Endodermal cell (in vitro differentiated cells): ENCODE results near the gene ZNF335. TPM values are rescaled to one million over a fixed set of nuclear protein-coding genes. Genes with fewer than 3 reads are reported as not detected.
A peak's percentile ranks its signal among the peaks of the same experiment; 100 is the strongest.

Source experiments
- DNase-seq: peaks from one replicate; pipeline ENCODE4 v3.0.0-alpha.2; 2017
- H3K27ac ChIP-seq: 2 replicates; pipeline ENCODE4 v1.5.1; 2013; ENCODE audit warnings: mild to moderate bottlenecking, low read depth, low read length, moderate library complexity
- H3K27me3 ChIP-seq: 2 replicates; pipeline ENCODE4 v1.6.1; 2013; ENCODE audit warnings: mild to moderate bottlenecking, low read length, moderate library complexity; ENCODE audit not compliant: insufficient read depth, control insufficient read depth, poor library complexity, severe bottlenecking
- H3K36me3 ChIP-seq: 2 replicates; pipeline ENCODE4 v1.7.0; 2013; ENCODE audit warnings: mild to moderate bottlenecking, low read length, moderate library complexity; ENCODE audit not compliant: control insufficient read depth, insufficient read depth
- H3K4me1 ChIP-seq: one replicate; pipeline ENCODE4 v1.7.0; 2013; ENCODE audit warnings: low read length; ENCODE audit not compliant: control insufficient read depth, insufficient read depth
- H3K4me3 ChIP-seq: 2 replicates; pipeline ENCODE4 v1.5.1; 2013; ENCODE audit warnings: mild to moderate bottlenecking, low read length, moderate library complexity
- H3K9ac ChIP-seq: 2 replicates; pipeline ENCODE4 v1.6.1; 2013; ENCODE audit warnings: mild to moderate bottlenecking, low read length, moderate library complexity; ENCODE audit not compliant: poor library complexity, severe bottlenecking; ENCODE audit errors: extremely low read depth
- H3K9me3 ChIP-seq: 2 replicates; pipeline ENCODE4 v1.6.1; 2013; ENCODE audit warnings: mild to moderate bottlenecking, low read length, moderate library complexity; ENCODE audit not compliant: control insufficient read depth
- H3K27ac Mint-ChIP-seq: 2 replicates; pipeline ENCODE4 v1.8.0; 2020; ENCODE audit warnings: mixed read lengths
- H3K27me3 Mint-ChIP-seq: 2 replicates; pipeline ENCODE4 v1.8.0; 2021; ENCODE audit warnings: mild to moderate bottlenecking, mixed read lengths; ENCODE audit not compliant: insufficient read depth
- H3K36me3 Mint-ChIP-seq: 2 replicates; pipeline ENCODE4 v1.8.0; 2020; ENCODE audit warnings: low read depth, mixed read lengths
- H3K4me1 Mint-ChIP-seq: 2 replicates; pipeline ENCODE4 v1.8.0; 2020; ENCODE audit warnings: mixed read lengths
- H3K4me3 Mint-ChIP-seq: 2 replicates; pipeline ENCODE4 v1.8.0; 2020; ENCODE audit warnings: mild to moderate bottlenecking, moderate library complexity, mixed read lengths
- H3K9me3 Mint-ChIP-seq: 2 replicates; pipeline ENCODE4 v1.8.0; 2020; ENCODE audit warnings: mild to moderate bottlenecking, mixed read lengths
- WGBS, 2 experiments: methylation state at CpG; one replicate each; pipeline versions ENCODE4 v1.1.5 to v1.1.7; 2013; ENCODE audit warnings: missing lambda C conversion rate in 2 of 2, mixed read lengths in 1 of 2; ENCODE audit not compliant: insufficient coverage in 1 of 2, insufficient read length in 1 of 2; 5-methylcytosine and 5-hydroxymethylcytosine counted together
- total RNA-seq, 2 donors: library from RNA; stranded (reverse); fragmentation: NEBNext Ultra II Directional in 1 of 2; extraction: Animal tissue kit (Norgen Biotek cat#: 25700) in 1 of 2; gene quantifications; 2 replicates in 1 of 2; 3 replicates in 1 of 2; pipeline ENCODE4 v1.2.1, GENCODE V29; 2021
- TF ChIP-seq, protein P1 (sequence below): fragments of 200-600 bp; sonication (generic); conservative IDR thresholded peaks from 2 replicates; pipeline ENCODE4 v1.5.0; 2021; ENCODE audit warnings: antibody characterized with exemption, mild to moderate bottlenecking

ZNF335 gene
- total RNA-seq, 2 donors from 2014 or later = 18.3 to 21.0 TPM

DNA sequence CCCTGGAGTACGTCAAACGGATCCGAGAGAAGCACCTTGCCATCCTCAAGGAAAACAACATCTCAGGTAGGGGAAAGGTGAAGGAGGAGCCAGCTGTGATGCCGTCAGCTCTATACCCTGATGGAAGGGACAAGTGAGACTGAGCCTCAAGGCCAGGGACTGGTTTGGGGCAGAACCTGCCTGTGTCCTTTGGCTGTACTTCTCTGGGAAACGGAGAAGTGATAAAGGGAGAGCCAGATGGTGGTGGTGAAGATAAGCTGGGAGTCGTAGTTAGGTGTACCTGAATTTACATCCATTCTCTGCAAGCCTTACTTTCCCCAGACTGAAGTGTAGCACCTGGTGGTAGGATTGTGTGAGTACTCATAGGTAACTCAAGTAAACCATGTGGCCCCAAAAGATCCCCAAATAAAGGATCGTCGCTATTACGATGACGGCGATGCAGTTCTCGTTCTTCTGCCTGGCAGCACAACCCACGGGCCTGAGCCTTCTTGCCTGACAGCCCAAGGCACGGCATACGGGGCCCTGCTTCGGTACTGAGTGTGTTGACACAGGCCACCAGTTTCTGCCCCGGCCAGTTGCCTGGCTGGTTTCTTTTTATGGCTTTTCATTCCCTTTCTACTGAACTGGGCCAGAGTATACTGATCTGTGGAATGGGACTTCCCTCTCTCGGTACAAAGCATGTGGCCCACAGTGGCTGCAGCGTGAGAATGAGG is 26.9 kb downstream of the ZNF335 start:
- H3K9ac ChIP-seq = no peak overlapping the region

DNA sequence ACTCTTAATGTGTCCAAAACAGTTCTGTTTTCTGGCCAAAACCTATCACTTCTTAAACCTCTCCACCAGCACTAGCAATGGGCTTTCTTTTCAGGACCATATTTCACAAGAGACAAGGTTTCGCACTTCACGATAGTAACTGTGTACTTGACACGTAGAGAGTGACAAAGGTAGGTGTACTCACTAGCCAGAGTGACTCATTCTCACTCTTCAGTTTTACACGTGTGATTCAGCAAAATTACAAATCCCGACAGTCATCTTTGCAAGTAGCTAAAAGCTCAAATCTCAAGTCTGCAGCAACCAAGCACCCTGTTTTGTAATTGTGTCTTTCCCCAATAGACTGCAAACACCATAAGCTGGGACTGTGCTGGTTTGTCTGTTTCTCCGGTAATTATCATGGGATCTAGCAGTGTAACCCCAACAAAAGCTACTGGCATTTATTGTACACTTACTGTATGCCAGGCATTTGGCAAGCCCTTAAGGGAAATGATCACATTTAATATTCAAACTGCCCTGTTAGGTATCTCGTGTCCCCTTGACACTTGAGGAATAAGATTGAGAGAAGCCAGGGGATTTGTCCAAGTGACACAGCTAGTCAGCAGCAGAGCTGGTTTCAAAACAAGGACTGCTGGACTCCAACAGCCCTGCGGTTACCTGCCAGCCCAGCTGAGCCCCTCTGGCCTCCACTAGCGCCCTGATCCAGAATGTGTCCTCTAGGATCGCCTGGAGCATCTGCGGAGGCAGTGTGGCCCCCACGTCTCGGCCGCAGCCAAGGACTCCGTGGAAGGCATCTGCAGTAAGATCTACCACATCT is 27.6 kb downstream of the ZNF335 start:
- Histone ChIP-seq H3K27me3 (no peaks in the 10 kb centered on the region), H3K9ac (no peak overlapping the region), H3K4me3 (no peak overlapping the region), H3K36me3 (peaks cover 62% of the 10 kb centered on the region), H3K9me3 (no peaks in the 10 kb centered on the region), H3K27ac (no peak overlapping the region), H3K4me1 (no peaks in the 10 kb centered on the region)
- Mint-ChIP-seq H3K36me3 (peaks cover 56% of the 10 kb centered on the region), H3K4me3 (no peak overlapping the region), H3K9me3 (no peaks in the 10 kb centered on the region), H3K4me1 (no peaks in the 10 kb centered on the region), H3K27ac (no peak overlapping the region), H3K27me3 (no peaks in the 10 kb centered on the region)
- TF ChIP-seq, protein P1, sequence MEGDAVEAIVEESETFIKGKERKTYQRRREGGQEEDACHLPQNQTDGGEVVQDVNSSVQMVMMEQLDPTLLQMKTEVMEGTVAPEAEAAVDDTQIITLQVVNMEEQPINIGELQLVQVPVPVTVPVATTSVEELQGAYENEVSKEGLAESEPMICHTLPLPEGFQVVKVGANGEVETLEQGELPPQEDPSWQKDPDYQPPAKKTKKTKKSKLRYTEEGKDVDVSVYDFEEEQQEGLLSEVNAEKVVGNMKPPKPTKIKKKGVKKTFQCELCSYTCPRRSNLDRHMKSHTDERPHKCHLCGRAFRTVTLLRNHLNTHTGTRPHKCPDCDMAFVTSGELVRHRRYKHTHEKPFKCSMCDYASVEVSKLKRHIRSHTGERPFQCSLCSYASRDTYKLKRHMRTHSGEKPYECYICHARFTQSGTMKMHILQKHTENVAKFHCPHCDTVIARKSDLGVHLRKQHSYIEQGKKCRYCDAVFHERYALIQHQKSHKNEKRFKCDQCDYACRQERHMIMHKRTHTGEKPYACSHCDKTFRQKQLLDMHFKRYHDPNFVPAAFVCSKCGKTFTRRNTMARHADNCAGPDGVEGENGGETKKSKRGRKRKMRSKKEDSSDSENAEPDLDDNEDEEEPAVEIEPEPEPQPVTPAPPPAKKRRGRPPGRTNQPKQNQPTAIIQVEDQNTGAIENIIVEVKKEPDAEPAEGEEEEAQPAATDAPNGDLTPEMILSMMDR = no peak
- no peak for DNase-seq
- WGBS, 2 experiments = 94 to 97% methylated on average over 14 to 15 of the region's 15 CpGs

More for the DNA sequence above, 26.9 kb downstream of the ZNF335 start:
- Mint-ChIP-seq H3K4me1 (no peaks in the 10 kb centered on the region), H3K4me3 (no peak overlapping the region), H3K27ac (no peak overlapping the region), H3K36me3 (peaks cover 50% of the 10 kb centered on the region), H3K9me3 (no peaks in the 10 kb centered on the region), H3K27me3 (no peaks in the 10 kb centered on the region)
- DNase-seq = no peak
- no peak overlapping the region for H3K4me3 ChIP-seq
- WGBS, 2 experiments = 90 to 95% methylated on average over 13 to 19 of the region's 19 CpGs
- H3K9me3 ChIP-seq = no peaks in the 10 kb centered on the region
- TF ChIP-seq, protein P1 = peak; percentile 39
- H3K27me3 ChIP-seq = no peaks in the 10 kb centered on the region
- peaks cover 62% of the 10 kb centered on the region for H3K36me3 ChIP-seq
- no peak overlapping the region for H3K27ac ChIP-seq
- no peaks in the 10 kb centered on the region for H3K4me1 ChIP-seq

DNA sequence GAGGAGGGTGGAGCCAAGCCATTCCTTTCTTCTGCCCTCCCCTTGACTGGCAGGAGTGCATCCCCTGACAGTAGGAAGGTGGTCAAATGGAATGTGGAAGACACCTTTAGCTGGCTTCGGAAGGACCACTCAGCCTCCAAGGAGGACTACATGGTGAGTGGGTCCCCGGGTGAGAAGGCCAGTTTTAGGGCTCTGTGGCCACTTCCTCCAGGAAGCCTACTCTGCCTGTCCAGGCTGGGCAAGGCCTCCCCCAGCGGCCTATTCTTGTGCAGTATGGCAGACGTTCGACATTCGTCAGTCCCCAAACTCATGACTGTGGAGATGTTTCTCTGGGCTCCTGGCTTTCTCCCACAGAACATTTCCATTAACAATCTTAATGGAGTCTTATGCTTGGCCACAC is 28.4 kb downstream of the ZNF335 start:
- H3K4me3 ChIP-seq = no peak overlapping the region
- no peaks in the 10 kb centered on the region for H3K27me3 ChIP-seq
- no peaks in the 10 kb centered on the region for H3K9me3 ChIP-seq
- H3K9ac ChIP-seq = no peak overlapping the region
- Mint-ChIP-seq H3K4me1 (peaks cover 2% of the 10 kb centered on the region), H3K36me3 (peaks cover 55% of the 10 kb centered on the region), H3K9me3 (no peaks in the 10 kb centered on the region), H3K27ac (no peak overlapping the region), H3K4me3 (no peak overlapping the region), H3K27me3 (no peaks in the 10 kb centered on the region)
- H3K4me1 ChIP-seq = no peaks in the 10 kb centered on the region
- WGBS, 2 experiments = 94 to 98% methylated on average over 6 of the region's 6 CpGs
- peaks cover 64% of the 10 kb centered on the region for H3K36me3 ChIP-seq
- TF ChIP-seq, protein P1 = no peak
- DNase-seq = no peak
- H3K27ac ChIP-seq = no peak overlapping the region
